Ramos (cell line): ENCODE data around the gene MTARC1.

Experiments
- in situ Hi-C: fragments of 300-500 bp; cut with MboI; formaldehyde crosslinking; loops from one replicate; pipeline ENCODE4 v1.14.3; 2022; ENCODE audit warnings: low sequenced_read_pairs; ENCODE audit not compliant: unreplicated experiment

Gene MTARC1

GRCh38 chr1:220803401-220804201 is 16.9 kb downstream of the MTARC1 start:
- in situ Hi-C loops: no loop called here

DNA sequence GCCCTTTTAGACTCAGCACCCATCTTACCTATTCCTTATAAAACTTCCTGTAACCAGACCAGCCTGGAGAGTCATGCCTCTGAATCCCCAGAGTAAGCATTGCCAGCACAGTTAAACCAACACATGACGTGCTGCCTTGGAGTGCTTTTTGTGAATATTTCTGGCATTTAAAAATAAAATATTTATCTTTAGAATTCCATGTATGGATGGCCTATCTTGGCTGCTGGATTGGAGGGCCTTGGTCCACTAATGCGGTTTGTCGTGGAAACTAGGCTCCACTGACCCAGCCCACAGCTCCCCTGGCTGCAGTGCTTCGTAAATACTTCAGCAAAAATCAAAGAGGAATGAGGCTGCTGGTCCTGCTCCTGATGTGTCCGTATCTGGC is 17.5 kb downstream of the MTARC1 start:
- in situ Hi-C loops: no loop called here

GRCh38 chr1:220806408-220806807 is 19.7 kb downstream of the MTARC1 start:
- in situ Hi-C loops: no loop called here

DNA sequence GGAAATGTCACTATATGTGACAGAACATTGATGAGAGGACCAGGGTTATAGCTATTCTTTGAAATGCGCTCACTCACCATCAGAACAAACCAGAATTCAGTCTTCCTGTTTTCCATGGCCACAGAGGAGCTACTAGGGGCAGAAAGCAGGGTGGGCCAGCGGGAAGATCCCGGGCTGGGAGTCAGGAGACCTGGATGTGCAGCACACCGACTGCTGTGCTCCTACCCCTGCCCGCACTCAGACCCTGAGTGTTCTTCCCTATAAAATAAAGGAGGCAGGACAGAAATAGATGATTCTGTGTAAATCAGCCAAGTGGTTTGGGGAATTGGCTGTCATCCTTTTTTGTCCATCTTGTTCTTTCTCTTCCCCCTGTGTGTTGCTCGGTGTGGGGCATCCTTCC is 21.0 kb downstream of the MTARC1 start:
- in situ Hi-C loops: no loop called here

DNA sequence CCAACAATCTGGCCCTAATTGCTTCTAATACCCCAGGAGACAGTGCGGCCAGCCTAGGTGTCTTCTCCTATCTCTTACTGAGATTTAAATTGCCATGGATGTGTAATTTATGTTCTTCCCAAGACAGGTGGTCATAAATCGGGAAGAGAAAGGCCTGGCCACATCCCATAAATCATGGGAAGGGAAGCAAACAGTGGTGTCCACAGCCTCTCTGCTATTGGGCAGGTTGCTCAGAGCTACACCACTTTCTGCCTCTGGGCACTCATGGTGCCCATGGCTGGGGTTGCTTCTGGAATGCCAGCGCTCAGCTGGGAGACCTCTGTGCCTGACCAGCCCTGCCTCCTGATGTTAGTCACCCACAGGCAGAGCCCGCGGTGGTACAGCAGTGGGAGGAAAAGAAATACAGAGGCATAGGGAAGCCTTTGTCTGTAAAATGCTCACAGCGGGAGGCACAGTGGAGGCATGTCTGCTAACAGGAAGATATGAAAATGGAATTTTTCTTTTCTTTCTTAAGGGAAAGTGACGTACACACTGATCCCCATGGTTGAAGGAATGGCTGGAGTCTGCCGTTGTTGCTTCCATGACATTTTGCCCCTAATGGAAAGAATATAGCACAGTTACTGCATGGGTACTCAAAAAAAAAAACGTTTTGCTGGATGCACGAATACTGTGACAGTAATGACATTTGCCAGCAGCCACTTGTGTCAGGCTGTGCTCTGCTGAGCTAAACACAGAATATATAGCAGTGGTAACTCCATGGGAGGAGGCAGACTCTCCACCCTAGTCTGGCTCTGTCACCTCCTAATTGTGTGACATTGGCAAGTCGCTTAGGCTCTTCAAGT is 21.9 kb downstream of the MTARC1 start:
- in situ Hi-C loops: no loop called here

- in situ Hi-C loops: no loop called here
Measured at GRCh38 chr1:220809187-220809550, 22.5 kb downstream of the MTARC1 start.

DNA sequence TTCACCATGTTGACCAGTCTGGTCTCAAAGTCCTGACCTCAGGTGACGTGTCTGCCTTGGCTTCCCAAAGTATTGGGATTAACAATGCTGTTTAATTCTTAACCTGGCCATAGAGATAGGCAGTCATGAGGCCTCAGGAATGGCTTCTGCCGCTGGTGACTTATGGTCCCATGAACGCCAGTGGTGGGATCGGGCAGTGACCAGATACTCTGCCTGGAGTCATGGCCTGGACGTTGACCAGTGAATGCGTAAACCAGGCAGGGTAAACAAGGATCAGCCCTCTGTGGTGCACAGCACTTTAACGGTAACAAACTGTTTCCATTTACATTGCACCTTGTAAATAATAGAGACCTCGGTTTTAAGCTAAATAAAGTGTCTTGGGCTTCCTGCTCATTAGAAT is 23.0 kb downstream of the MTARC1 start:
- in situ Hi-C loops: no loop called here

DNA sequence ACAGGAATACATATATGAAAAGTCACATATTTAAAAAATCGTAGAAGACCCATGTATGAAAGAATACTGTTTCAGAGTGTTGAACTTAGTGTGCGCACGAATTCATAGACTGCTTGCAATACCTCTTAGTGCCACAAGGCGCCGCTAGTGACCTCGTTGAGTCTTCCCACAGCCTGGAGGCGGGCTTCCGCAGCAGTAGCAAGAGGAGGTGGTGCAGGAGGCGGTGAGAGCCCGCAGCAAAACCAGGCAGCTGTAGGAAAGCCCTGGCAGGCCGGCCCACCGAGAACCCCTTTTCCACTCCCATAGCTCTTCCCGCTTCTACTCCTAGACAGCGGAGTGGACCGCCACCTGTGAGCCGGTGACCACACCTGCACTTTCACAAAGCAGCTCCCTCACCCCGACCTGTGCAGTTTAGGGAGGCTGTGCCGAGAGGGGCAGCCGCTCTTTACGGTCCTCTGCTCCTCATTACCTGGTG is 23.5 kb downstream of the MTARC1 start:
- in situ Hi-C loops: no loop called here

DNA sequence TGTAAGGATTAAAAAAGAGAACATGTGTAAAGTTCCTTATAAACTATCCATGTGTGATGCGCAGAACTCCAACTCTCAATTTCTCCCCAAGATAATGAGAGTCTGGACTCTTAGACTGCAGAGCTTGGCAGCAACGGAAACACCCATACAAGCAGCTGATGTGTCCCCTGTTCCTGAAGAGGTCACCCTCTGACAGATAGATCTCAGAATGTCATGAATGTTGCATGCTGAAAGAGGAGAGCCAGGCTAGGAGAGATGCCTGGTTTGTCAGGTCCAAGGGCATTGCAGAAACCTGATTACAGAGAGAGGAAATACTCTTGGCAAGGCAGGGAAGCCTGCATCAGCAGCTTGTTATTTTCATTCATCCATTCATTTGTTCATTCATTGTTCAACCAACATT is 24.2 kb downstream of the MTARC1 start:
- in situ Hi-C loops: no loop called here

GRCh38 chr1:220811695-220812094 is 25.0 kb downstream of the MTARC1 start:
- in situ Hi-C loops: no loop called here

DNA sequence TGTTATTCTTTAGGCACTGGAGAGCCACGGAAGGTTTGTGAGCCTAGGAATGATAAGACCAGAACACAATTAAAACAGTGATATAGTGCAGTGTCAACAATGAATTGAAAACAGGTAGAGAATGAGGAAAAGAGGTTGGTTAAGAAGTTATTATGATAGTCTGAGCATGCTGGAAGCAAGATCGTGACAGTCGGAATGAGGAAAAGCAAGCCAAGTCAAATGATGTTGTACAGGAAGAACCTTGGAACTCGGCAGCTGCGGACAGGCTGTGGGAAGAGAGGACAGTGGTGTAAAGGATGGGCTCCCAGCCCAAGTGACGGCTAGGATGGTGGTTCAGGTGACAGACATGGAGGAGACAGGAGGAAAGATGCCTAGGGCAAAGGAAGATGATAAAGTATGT is 25.6 kb downstream of the MTARC1 start:
- in situ Hi-C loops: no loop called here

DNA sequence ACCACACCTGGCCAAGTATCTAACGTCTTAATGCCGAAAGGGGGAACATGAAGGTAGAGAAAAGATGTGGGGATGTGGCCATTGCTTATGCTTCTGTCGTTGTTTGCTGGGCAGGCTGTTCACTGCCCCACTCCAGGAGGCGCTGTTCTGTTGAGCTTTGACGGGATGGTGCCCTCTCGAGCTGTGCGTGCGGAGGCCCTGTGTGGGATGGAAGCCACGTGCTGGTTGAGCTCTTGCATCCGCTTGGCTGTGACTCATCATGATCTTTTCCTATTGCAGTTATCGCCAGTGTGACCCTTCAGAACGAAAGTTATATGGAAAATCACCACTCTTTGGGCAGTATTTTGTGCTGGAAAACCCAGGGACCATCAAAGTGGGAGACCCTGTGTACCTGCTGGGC is 26.3 kb downstream of the MTARC1 start:
- in situ Hi-C loops: no loop called here

GRCh38 chr1:220815409-220815808 is 28.7 kb downstream of the MTARC1 start:
- in situ Hi-C loops: no loop called here

DNA sequence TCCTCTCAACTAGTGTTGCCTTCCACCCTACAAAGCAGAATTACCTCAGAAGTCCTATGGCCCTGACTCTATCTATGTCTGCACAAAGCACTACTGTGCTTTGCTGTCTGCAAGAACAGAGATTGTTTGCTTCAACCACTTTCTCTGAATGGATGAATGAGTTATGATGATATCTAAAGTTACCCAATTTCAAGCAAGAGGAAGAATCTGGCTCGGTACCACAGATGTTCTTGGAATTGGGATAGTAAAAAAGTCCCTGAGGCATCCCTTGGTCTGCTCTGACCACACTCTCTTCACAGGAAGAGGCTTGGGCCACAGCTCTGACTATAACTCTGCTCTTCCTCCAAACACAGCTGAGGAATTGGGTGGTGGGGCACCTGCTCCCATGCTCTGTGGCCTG is 31.2 kb downstream of the MTARC1 start:
- in situ Hi-C loops: no loop called here

GRCh38 chr1:220818421-220819173 is 31.9 kb downstream of the MTARC1 start:
- in situ Hi-C loops: no loop called here

GRCh38 chr1:220819467-220820026 is 32.8 kb downstream of the MTARC1 start:
- in situ Hi-C loops: no loop called here

DNA sequence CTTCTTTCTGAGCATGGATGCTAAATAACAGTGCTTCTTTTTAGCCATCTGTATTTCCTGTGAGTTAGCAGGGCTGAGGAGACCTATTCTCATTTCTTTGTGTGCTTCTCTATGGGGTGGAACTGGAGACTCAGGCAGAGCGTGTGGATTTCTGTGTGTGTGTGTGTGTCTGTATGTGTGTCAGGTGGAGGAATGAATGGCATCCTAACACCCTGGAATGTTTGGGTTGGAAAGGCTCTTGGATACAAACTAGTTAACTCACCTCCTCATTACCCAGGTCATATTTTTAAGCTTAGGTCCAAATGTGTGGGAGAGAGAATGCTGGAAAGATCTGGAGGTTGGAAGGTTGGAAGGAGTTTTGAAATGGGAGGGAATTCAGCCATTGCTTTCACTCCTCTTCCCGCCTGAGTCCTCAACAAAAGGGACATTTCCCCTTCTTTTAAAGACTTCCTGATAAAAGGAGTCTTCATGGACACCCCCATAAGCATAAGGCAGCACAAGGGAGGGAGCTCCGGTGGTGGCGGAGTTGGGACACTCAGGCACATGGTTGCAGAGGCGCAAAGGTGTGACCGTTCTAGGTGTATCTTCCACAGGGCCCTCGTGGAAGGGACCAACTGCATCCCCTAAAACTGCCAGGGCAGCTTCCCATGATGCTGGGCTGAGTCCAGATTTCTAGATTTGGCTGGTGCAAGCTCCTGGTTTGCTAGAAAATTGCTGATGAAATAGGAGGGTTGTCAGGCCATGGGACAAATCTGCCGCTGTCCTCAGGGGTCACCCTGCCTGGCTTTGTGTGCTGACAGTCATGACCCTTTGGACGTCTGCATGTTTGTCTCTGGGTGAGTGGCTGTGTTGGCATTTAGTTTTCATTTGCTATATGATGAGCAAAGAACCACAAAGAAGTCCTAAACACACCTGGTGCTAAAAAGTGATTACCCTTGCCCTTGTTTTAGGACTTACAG is 37.6 kb downstream of the MTARC1 start:
- in situ Hi-C loops: no loop called here

- in situ Hi-C loops: no loop called here
Measured at GRCh38 chr1:220825819-220826551, 39.3 kb downstream of the MTARC1 start.

GRCh38 chr1:220826729-220827128 is 40.0 kb downstream of the MTARC1 start:
- in situ Hi-C loops: no loop called here
